Stimulated activated CD8-positive, alpha-beta memory T cell treated with anti-CD3 and anti-CD28 coated beads, Interleukin-15, amount 100 ng/mL, for 48 hours (primary cell): Measurements from ENCODE around the gene MAP3K20.

ENCODE experiments used
- DNase-seq, 2 donors: peaks; one replicate each; pipeline ENCODE4 v3.0.0-alpha.2; 2020; ENCODE audit warnings: low read depth in 2 of 2

Gene MAP3K20

GRCh38 chr2:173050684-173051083 is 25.0 kb upstream of the MAP3K20 start:
- DNase-seq: no peak

GRCh38 chr2:173051463-173052215 is 24.0 kb upstream of the MAP3K20 start:
- no peak for DNase-seq

- DNase-seq: no peak
Measured at GRCh38 chr2:173053043-173053699, 22.5 kb upstream of the MAP3K20 start.

- DNase-seq: no peak
Measured at GRCh38 chr2:173054466-173054865, 21.2 kb upstream of the MAP3K20 start.

GRCh38 chr2:173056705-173057364 is 18.8 kb upstream of the MAP3K20 start:
- no peak for DNase-seq

- no peak for DNase-seq
Measured at GRCh38 chr2:173058097-173058496, 17.5 kb upstream of the MAP3K20 start.

- DNase-seq: no peak
Measured at GRCh38 chr2:173058673-173059072, 17.0 kb upstream of the MAP3K20 start.

- DNase-seq: no peak
Measured at GRCh38 chr2:173059292-173059691, 16.4 kb upstream of the MAP3K20 start.

GRCh38 chr2:173059971-173060461 is 15.6 kb upstream of the MAP3K20 start:
- DNase-seq: no peak

GRCh38 chr2:173062801-173063200 is 12.8 kb upstream of the MAP3K20 start:
- no peak for DNase-seq

GRCh38 chr2:173064151-173064805 is 11.4 kb upstream of the MAP3K20 start:
- no peak for DNase-seq

GRCh38 chr2:173066887-173067676 is 8.6 kb upstream of the MAP3K20 start:
- DNase-seq: no peak

- no peak for DNase-seq
Measured at GRCh38 chr2:173075056-173075780, 428 bp upstream of the MAP3K20 start.

- DNase-seq: peak; percentile 5 to 22
Measured at GRCh38 chr2:173076581-173077345, 1.1 kb downstream of the MAP3K20 start.

GRCh38 chr2:173077506-173078177 is 2.0 kb downstream of the MAP3K20 start:
- DNase-seq: no peak

GRCh38 chr2:173079141-173079540 is 3.5 kb downstream of the MAP3K20 start:
- no peak for DNase-seq

- no peak for DNase-seq
Measured at GRCh38 chr2:173079973-173080860, 4.6 kb downstream of the MAP3K20 start.

GRCh38 chr2:173086518-173087213 is 11.0 kb downstream of the MAP3K20 start:
- no peak for DNase-seq
